PC-3 (cell line): Measurements from ENCODE around the gene AIG1.

ENCODE experiments used
- CTCF ChIP-seq: fragments of 300-600 bp; sonication (generic); conservative IDR thresholded peaks from 2 replicates; pipeline ENCODE4 v1.5.1; 2017; ENCODE audit warnings: antibody characterized with exemption, low read depth, mild to moderate bottlenecking, low read length
- EZH2 ChIP-seq: fragments of 300-600 bp; sonication (generic); IDR thresholded peaks from one replicate; pipeline ENCODE4 v1.6.1; 2017; ENCODE audit warnings: antibody characterized with exemption, mild to moderate bottlenecking, low read length; ENCODE audit not compliant: unreplicated experiment
- EZH2phosphoT487 ChIP-seq: fragments of 300-600 bp; sonication (generic); IDR thresholded peaks from 2 replicates; pipeline ENCODE4 v1.6.1; 2018; ENCODE audit warnings: mild to moderate bottlenecking, antibody characterized with exemption, low read length, borderline replicate concordance

GRCh38 chr6:143241911-143242310 lies 181.2 kb downstream of the AIG1 start:
- TF ChIP-seq EZH2 (no peak), CTCF (no peak), EZH2phosphoT487 (no peak)
